Measurements from ENCODE around the gene SH3BGRL2. TPM values are rescaled to one million over a fixed set of nuclear protein-coding genes. Genes with fewer than 3 reads are reported as not detected.

SH3BGRL2 gene
- total RNA-seq, 1 experiment from 2014 or later: 11.8 TPM

DNA sequence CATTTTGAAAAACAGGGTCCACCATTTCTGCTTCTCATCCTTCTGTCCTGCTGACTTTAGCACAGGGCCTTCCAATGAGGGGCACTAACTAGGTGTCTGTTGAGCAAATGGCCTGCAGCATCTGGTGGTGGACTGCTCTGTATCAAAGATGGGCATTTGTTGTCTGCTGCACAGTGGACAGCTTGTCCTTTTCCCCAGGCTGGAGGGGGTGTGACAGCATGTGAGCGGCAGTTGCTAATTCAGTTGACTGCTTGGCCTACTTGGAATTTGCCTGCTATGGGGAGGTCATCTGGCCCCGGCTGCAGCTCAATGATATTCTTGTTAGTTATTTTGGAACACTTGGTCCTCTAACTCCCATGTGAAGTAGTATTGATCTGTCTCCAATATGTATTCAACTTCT lies 93.7 kb downstream of the SH3BGRL2 start:
- H3K4ac ChIP-seq (ENCODE audit: low read depth, low read length): no peak overlapping the region
- H3K9me3 ChIP-seq (ENCODE audit: control insufficient read depth, low read depth, low read length): no peaks in the 10 kb centered on the region
- no peaks in the 10 kb centered on the region for H3K4me1 ChIP-seq (ENCODE audit: insufficient read depth, low read length)
- H2AFZ ChIP-seq (ENCODE audit: low read length): no peak overlapping the region
- H3K56ac ChIP-seq (ENCODE audit: insufficient read length, low read depth, low read length): no peak overlapping the region
- no peak overlapping the region for H3K9ac ChIP-seq (ENCODE audit: extremely low read depth, insufficient read length, low read length)
- Mint-ChIP-seq H3K4me1 (no peaks in the 10 kb centered on the region), H3K9me3 (no peaks in the 10 kb centered on the region; a peak in 1 of 5 replicates), H3K36me3 (ENCODE audit: insufficient read depth in 1 of 3, low read depth in 3 of 3) (no peaks in the 10 kb centered on the region), H3K27ac (no peak overlapping the region), H3K4me3 (no peak overlapping the region), H3K27me3 (ENCODE audit: low read depth) (no peaks in the 10 kb centered on the region)
- H3K23me2 ChIP-seq (ENCODE audit: insufficient read length, low read depth, low read length, poor library complexity, severe bottlenecking): no peaks in the 10 kb centered on the region
- no peak overlapping the region for H2BK5ac ChIP-seq (ENCODE audit: insufficient read length, low read length)
- H2BK15ac ChIP-seq (ENCODE audit: low read depth, low read length): no peak overlapping the region
- H2BK120ac ChIP-seq (ENCODE audit: low read depth, low read length, poor library complexity, severe bottlenecking): no peak overlapping the region
- no peak overlapping the region for H3K18ac ChIP-seq (ENCODE audit: insufficient read length, low read depth, low read length)
- H3K79me2 ChIP-seq (ENCODE audit: insufficient read depth, low read length): no peaks in the 10 kb centered on the region
- TF ChIP-seq CTCF (conservative IDR thresholded peaks at IDR 0.05): no peak
- no peak for DNase-seq
- H4K20me1 ChIP-seq (ENCODE audit: control insufficient read depth, insufficient read depth, insufficient read length): no peaks in the 10 kb centered on the region
- no peak overlapping the region for H4K8ac ChIP-seq (replicated peaks; ENCODE audit: insufficient read length, low read depth, low read length)
- no peak overlapping the region for H2AK5ac ChIP-seq (ENCODE audit: insufficient read length, low read length)
- no peak overlapping the region for H2BK20ac ChIP-seq (ENCODE audit: low read depth, low read length, poor library complexity, severe bottlenecking)
- no CpG with 5 or more reads among the region's 2 CpGs for WGBS (ENCODE audit: extremely low coverage, insufficient read length, low lambda C conversion rate)
- H3K27ac ChIP-seq (ENCODE audit: insufficient read length, low read depth, low read length): no peak overlapping the region
- H3K27me3 ChIP-seq (ENCODE audit: insufficient read depth, low read length): no peaks in the 10 kb centered on the region
- no peak overlapping the region for H4K5ac ChIP-seq (ENCODE audit: insufficient read length, low read depth, low read length)
- no peaks in the 10 kb centered on the region for H3K79me1 ChIP-seq (ENCODE audit: insufficient read depth, low read depth, low read length, poor library complexity, severe bottlenecking)
- H3T11ph ChIP-seq (ENCODE audit: low read length): no peak overlapping the region
- no peak overlapping the region for H2BK12ac ChIP-seq (ENCODE audit: insufficient read length, low read depth, low read length)
- no peak overlapping the region for H3K4me2 ChIP-seq (ENCODE audit: insufficient read depth, insufficient read length, low read length)
- H3K14ac ChIP-seq (ENCODE audit: insufficient read depth, low read length): no peak overlapping the region
- no peak overlapping the region for H3K23ac ChIP-seq (ENCODE audit: insufficient read length, low read depth, low read length)
- no peak overlapping the region for H4K91ac ChIP-seq (ENCODE audit: insufficient read length, low read depth, low read length)

All from H9 (cell line).